ENCODE results near the gene KCNJ16.

Gene KCNJ16

DNA sequence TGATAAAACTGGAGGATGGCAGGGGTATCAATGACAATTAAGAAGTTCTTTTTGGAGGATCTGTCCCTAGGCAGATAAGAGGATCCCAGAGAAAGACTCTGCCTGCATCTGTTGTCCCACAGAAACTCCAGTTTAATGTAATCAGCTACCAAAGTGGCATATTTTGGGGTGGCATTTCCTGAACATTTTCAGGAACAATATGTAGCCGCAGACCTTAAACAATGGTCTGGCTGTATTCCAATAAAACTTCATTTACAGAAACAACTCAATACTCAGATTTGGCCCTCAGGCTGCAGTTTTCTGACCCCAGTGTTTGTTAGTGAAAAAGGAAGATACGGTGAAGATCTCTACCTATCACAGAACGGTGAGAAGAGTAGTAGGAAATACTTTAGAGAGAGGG, 46.1 kb downstream of the KCNJ16 start:
- no peaks in the 10 kb centered on the region for H3K36me3 Mint-ChIP-seq
- H3K4me3 Mint-ChIP-seq = no peak overlapping the region
- H3K27me3 Mint-ChIP-seq = peaks cover 3% of the 10 kb centered on the region
- no peak overlapping the region for H3K27ac Mint-ChIP-seq
- no peaks in the 10 kb centered on the region for H3K9me3 Mint-ChIP-seq (ENCODE audit: low read depth)
- H3K4me1 Mint-ChIP-seq (ENCODE audit: low read depth) = no peaks in the 10 kb centered on the region

DNA sequence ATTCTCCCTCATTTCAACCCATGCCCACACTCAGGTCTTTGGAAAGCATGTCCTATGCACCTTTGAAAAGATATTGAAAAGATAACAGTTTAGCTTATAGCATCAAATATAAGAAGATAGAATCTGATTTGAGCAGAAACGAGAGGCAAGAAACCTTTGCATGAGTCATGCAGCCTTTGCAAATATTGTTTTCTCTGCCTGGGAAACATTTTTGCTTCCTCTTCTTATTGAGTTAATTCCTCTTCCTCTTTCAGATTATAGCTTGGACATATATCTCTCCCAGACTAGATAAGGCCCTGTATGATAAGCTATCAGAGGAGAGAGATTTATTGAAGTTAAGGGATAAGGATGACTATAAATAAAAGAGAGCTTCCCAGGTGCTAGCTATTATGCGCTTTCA, 48.2 kb downstream of the KCNJ16 start:
- no peak overlapping the region for H3K27ac Mint-ChIP-seq
- H3K9me3 Mint-ChIP-seq (ENCODE audit: low read depth) = no peaks in the 10 kb centered on the region
- no peaks in the 10 kb centered on the region for H3K4me1 Mint-ChIP-seq (ENCODE audit: low read depth)
- H3K27me3 Mint-ChIP-seq = peaks cover 3% of the 10 kb centered on the region
- H3K36me3 Mint-ChIP-seq = no peaks in the 10 kb centered on the region
- H3K4me3 Mint-ChIP-seq = no peak overlapping the region

DNA sequence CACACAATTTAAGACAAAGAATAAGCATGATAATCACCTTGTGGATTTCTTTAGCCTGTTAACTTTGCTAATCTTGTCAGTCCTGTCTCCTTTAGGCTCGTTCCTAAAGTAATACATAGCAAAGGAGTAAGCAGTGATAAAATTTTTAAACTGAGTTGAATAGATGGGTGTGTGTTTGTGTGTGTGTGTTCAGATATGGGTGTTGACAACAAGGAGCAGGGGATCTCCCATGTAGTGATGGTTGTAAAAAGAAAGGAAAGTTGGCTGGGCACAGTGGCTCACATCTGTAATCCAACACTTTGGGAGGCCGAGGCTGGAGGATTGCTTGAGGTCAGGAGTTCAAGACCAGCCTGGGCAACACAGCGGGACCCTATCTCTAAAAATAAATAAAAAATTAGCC, 49.7 kb downstream of the KCNJ16 start:
- Mint-ChIP-seq H3K27me3 (no peaks in the 10 kb centered on the region), H3K27ac (no peak overlapping the region), H3K4me1 (ENCODE audit: low read depth) (no peaks in the 10 kb centered on the region), H3K36me3 (no peaks in the 10 kb centered on the region), H3K9me3 (ENCODE audit: low read depth) (no peaks in the 10 kb centered on the region), H3K4me3 (no peak overlapping the region)

DNA sequence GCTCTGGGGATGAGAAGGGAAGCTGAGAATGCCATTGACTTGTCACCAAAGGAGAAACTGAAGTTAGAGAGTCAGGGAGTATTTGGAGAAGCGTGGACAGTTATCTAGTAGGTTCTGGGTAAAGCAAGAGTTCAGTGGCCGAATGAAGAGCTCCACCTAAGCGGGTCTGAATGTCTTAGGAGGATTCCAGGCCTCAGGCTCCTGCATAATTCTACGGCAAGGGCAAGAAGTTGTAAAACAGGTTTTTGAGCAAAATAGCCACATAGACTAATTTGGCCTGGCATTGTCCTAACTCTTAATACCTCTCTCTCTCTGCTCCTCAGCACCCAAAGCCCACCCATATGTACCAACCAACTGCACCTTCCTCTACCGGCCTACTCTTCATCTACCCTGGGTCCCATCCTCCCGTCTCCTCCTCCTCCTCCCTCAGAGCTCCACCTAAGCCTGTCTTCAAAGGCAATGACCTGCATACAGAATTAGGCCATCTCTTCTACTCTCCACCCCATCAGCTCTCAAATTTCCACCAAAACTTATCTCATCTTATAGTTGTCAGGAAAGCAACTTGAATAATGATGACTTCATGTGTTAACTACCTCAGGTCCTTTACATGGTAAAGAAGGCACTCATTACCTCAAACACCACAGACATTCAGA, 52.3 kb downstream of the KCNJ16 start:
- Mint-ChIP-seq H3K36me3 (no peaks in the 10 kb centered on the region), H3K9me3 (ENCODE audit: low read depth) (no peaks in the 10 kb centered on the region)

DNA sequence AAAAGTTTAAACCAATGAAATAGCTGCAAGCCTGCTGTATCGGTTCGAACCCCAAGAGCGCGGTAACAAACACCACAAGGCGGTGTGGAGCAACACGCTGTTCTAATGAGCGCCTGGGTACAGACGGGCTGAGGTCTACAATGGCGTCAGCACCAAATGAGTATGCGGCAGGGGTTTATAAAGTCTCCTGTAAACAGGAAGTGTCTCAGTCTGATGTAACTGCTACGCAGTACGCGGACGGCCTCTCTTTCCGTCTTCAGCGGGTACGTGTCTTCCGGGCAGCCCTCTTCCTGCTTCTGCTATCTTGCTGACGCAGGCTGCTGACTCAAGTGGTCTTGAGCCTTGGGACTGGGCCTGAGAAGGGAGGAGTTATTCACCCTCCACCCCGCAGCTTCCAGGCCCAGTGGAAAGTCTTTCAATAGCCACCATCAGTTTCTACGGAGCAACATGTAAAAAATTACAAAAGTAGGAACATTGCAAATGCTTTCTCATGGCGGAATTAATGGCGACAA, 53.8 kb downstream of the KCNJ16 start:
- H3K9me3 Mint-ChIP-seq (ENCODE audit: low read depth) = no peaks in the 10 kb centered on the region
- H3K27me3 Mint-ChIP-seq = no peaks in the 10 kb centered on the region
- no peaks in the 10 kb centered on the region for H3K36me3 Mint-ChIP-seq
- no peak overlapping the region for H3K4me3 Mint-ChIP-seq
- no peaks in the 10 kb centered on the region for H3K4me1 Mint-ChIP-seq (ENCODE audit: low read depth)
- no peak overlapping the region for H3K27ac Mint-ChIP-seq

More for the DNA sequence above, 52.3 kb downstream of the KCNJ16 start:
- Mint-ChIP-seq H3K4me1 (ENCODE audit: low read depth) (no peaks in the 10 kb centered on the region), H3K27me3 (no peaks in the 10 kb centered on the region), H3K4me3 (no peak overlapping the region), H3K27ac (no peak overlapping the region)

DNA sequence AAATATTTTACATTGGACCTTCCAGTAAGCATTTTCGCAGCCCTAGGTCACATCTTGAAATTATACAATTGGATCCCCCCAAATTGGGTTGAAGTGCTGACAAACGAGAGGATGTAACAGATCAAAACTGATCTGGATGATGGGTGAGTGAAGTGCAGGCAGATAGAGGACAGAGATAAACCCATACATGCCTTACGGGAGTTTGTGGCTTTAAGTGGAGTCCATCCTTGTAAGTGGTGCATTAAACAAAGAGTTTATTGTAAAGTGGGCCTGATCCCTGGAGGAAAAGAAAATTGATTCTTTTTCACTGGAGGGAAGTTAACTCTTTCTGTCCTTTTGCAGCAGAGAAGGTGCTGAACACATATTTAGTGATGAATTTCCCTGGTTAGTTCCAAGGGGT, 55.3 kb downstream of the KCNJ16 start:
- no peak overlapping the region for H3K27ac Mint-ChIP-seq
- no peaks in the 10 kb centered on the region for H3K27me3 Mint-ChIP-seq
- H3K9me3 Mint-ChIP-seq (ENCODE audit: low read depth) = no peaks in the 10 kb centered on the region
- H3K36me3 Mint-ChIP-seq = no peaks in the 10 kb centered on the region
- no peak overlapping the region for H3K4me3 Mint-ChIP-seq
- H3K4me1 Mint-ChIP-seq (ENCODE audit: low read depth) = no peaks in the 10 kb centered on the region

DNA sequence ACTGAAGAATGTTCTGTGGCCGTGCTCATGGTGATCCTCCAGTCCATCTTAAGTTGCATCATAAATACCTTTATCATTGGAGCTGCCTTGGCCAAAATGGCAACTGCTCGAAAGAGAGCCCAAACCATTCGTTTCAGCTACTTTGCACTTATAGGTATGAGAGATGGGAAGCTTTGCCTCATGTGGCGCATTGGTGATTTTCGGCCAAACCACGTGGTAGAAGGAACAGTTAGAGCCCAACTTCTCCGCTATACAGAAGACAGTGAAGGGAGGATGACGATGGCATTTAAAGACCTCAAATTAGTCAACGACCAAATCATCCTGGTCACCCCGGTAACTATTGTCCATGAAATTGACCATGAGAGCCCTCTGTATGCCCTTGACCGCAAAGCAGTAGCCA, 57.5 kb downstream of the KCNJ16 start:
- Mint-ChIP-seq H3K4me1 (ENCODE audit: low read depth) (peaks cover 8% of the 10 kb centered on the region), H3K9me3 (ENCODE audit: low read depth) (no peaks in the 10 kb centered on the region), H3K36me3 (no peaks in the 10 kb centered on the region), H3K4me3 (no peak overlapping the region), H3K27me3 (no peaks in the 10 kb centered on the region), H3K27ac (no peak overlapping the region)

DNA sequence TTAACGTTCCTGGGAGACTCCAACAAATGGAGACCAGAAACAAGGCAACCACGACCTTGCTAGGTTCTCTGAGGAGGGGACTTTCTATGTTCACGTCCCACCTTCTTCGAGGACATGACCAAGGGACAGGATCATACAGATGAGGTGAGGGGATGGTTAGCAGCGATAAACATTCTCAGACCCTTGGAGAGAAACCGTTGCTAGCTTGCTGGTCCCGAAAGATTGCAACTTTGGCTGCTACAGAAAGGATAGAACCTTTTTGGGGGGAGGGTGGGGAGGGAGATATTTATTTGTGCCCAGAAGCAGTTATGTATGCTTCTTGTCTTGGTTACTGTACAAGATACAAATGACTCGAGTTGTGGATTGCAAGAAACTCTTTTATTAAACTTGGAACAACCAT, 59.0 kb downstream of the KCNJ16 start:
- Mint-ChIP-seq H3K4me1 (ENCODE audit: low read depth) (peaks cover 11% of the 10 kb centered on the region), H3K4me3 (no peak overlapping the region), H3K27ac (no peak overlapping the region), H3K9me3 (ENCODE audit: low read depth) (no peaks in the 10 kb centered on the region), H3K36me3 (no peaks in the 10 kb centered on the region), H3K27me3 (peaks cover 2% of the 10 kb centered on the region)

DNA sequence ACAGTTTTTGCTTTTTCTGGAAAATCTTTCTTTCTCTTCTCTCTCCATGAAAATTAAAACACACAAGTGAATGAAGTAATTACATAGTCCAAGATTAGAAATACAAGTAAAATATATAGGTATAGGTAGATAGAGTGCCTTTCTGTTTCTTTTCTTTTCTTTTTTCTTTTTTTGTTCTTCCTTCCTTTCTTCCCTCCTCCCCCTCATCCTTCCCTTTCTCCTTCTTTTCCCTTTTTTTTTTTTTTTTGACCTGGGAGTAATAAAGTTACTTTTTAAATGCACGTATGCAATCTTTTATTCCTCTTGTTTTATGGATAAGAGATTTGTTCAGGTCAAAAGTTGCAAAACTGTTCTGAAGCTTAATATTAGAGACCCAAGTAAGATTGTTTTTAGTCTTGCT, 59.8 kb downstream of the KCNJ16 start:
- peaks cover 2% of the 10 kb centered on the region for H3K27me3 Mint-ChIP-seq
- H3K4me1 Mint-ChIP-seq (ENCODE audit: low read depth) = peaks cover 11% of the 10 kb centered on the region
- H3K9me3 Mint-ChIP-seq (ENCODE audit: low read depth) = no peaks in the 10 kb centered on the region
- H3K36me3 Mint-ChIP-seq = no peaks in the 10 kb centered on the region
- H3K27ac Mint-ChIP-seq = no peak overlapping the region
- H3K4me3 Mint-ChIP-seq = no peak overlapping the region

DNA sequence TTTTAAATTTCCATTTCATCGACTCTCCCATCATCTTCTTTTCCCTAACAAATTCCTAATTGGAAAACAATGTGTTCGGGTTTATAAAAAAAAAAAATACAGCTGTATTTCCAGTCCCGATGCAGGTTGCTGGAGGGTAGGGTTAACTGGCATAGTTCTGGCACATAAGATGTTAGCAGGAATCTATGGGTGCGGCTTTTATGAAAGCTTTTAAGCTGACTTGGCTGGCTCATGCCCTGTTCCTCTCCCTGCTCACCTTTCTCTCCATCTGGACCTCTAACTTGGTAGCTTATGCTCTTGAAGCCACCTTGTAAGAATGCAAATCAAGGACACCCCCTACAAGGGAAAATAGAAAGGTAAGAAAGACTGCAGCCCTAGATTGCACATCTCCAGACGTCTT, 61.1 kb downstream of the KCNJ16 start:
- no peak overlapping the region for H3K27ac Mint-ChIP-seq
- H3K4me1 Mint-ChIP-seq (ENCODE audit: low read depth) = peaks cover 11% of the 10 kb centered on the region
- H3K27me3 Mint-ChIP-seq = peaks cover 2% of the 10 kb centered on the region
- no peaks in the 10 kb centered on the region for H3K36me3 Mint-ChIP-seq
- no peak overlapping the region for H3K4me3 Mint-ChIP-seq
- no peaks in the 10 kb centered on the region for H3K9me3 Mint-ChIP-seq (ENCODE audit: low read depth)

DNA sequence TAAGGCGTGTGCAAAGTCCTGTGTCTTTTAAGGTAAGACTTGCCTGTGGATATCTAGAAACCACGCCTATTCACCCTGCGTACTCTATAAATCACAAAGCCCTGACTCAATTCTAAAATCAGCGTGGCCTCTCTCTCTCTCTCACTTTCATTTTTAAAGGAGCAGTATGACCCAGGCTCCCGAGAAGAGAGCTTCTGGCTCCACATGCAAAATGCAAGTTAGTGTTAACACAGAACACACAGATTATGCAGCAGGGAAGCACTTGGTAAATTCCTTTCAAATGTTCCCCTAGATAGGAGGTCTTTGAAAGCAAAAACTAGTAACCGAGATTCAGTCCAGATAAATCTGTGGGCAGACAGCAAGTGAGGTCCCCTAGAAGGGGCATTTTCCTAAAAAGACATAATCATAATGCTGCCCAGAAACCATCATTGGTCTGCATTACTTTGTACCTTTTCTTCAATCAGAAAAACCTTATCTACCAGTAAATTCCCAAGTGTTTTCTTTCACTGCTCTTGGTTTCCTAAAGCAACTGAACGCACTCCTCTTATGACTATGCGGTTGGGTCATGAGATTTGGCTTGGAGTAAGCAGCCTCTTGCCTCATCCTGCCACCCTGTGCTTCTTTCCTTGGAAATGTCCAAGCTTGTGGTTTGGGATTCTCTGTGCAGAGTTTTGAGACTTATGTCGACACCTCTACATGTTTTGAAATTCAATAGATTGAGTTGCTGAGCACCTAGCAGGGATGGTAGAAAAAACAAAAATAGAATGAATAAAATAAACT, 62.6 kb downstream of the KCNJ16 start:
- Mint-ChIP-seq H3K27ac (no peak overlapping the region), H3K27me3 (peaks cover 2% of the 10 kb centered on the region), H3K9me3 (ENCODE audit: low read depth) (no peaks in the 10 kb centered on the region), H3K4me3 (peak overlapping the region; percentile 64), H3K36me3 (no peaks in the 10 kb centered on the region), H3K4me1 (ENCODE audit: low read depth) (peaks cover 11% of the 10 kb centered on the region)

DNA sequence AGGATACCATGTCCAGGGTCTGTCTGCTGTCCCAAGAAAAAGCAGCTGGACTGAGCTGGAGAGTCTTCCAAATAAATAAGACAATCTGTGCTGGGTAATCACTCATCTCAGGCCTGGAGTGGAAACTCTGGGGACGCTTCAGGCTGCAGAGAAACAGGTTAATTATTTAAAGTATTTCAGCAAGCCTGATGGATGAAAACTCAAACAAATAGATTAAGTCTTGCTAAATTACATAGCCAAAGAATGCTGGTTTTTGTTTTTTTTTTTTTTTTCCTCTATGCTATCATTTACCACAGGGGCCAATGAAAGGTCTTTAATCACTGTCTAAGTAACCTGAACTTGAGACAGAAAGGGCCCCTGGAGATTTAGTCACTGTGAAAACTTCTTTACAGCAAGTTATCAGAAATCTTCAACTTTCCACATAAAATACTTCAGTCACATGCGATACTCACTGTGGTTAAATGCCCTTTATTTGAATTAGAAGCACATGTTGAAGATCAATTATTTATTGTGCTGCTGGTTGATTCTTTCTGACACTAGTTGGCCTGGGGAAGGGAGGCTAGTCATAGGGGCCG, 63.4 kb downstream of the KCNJ16 start:
- Mint-ChIP-seq H3K4me1 (ENCODE audit: low read depth) (peaks cover 11% of the 10 kb centered on the region), H3K4me3 (no peak overlapping the region)

DNA sequence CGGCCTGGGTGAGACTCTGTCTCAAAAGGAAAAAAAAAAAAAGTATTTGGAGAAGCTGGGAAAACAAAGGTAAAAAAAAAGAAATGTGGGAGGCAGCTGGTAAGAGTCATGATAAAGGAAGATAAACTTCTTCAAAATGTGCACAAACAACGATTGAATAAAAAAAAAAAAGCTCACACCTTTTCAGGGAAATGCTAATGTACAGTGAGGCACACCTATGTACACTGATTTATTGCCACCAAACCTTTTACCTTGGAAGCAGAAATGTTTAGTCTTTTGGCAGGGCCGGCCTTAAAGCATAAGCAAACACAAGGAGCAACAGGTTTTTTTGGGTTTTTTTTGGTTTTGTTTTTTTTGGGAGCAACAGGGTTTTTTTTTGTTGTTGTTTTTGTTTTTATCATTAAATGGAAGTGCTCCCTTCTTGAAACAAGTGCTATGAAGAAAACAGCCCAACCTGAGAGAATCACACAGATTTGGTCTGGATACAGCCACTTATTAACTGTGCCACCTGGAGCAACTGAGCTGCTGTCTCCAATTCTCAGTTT, 64.5 kb downstream of the KCNJ16 start:
- Mint-ChIP-seq H3K9me3 (ENCODE audit: low read depth) (no peaks in the 10 kb centered on the region), H3K4me3 (no peak overlapping the region), H3K27me3 (peaks cover 2% of the 10 kb centered on the region), H3K27ac (no peak overlapping the region), H3K4me1 (ENCODE audit: low read depth) (peaks cover 11% of the 10 kb centered on the region), H3K36me3 (no peaks in the 10 kb centered on the region)

More for the DNA sequence above, 63.4 kb downstream of the KCNJ16 start:
- Mint-ChIP-seq H3K9me3 (ENCODE audit: low read depth) (no peaks in the 10 kb centered on the region), H3K27me3 (peaks cover 2% of the 10 kb centered on the region), H3K36me3 (no peaks in the 10 kb centered on the region), H3K27ac (no peak overlapping the region)

DNA sequence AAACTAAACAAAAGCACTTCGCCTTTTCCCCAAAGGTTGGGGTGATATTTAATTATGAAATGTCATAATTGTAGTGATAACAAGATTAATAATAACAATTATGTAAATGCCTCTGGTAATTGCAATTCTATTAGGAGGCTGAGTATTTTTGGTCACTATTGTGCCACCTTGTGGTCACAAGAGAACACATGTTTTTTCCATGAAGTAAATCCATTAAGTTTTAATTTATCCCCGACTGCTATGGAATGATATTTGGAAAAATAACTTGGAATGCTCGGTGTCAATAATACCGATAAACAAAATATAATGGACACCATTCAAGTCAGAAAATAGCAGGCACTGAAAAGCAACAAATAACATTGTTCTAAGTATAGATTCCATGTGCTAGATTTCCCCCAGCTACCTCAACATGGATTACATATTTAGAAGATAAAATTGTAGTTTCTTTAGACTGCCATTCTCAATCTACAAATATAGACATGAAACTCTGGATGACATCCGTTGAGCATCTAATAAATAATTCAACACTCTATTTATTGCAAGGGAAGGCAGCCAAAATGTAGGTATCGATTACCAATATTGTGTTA, 69.3 kb downstream of the KCNJ16 start:
- Mint-ChIP-seq H3K27ac (no peak overlapping the region), H3K9me3 (ENCODE audit: low read depth) (no peaks in the 10 kb centered on the region), H3K4me1 (ENCODE audit: low read depth) (no peaks in the 10 kb centered on the region), H3K4me3 (no peak overlapping the region), H3K36me3 (no peaks in the 10 kb centered on the region), H3K27me3 (peaks cover 5% of the 10 kb centered on the region)

DNA sequence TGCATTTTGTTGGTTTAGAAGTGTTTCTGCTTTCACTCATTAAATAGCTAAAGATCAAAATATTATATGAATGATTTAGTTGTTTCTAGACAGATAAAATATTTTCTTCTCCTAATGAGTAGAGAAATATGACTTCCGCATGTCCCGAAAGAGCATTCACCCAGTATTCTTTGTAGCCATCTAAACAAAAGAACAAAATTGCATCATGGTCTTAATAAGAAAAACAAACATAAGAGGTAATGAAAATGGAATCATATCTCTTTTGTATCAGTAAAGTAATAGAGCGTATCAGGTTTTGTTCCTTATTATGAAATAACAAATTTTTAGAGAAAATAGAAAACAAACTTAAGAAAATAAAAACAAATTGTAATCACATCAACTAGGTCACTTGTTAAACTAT, 78.2 kb downstream of the KCNJ16 start:
- Mint-ChIP-seq H3K27ac (no peak overlapping the region), H3K27me3 (peaks cover 4% of the 10 kb centered on the region), H3K4me3 (no peak overlapping the region), H3K4me1 (ENCODE audit: low read depth) (no peaks in the 10 kb centered on the region), H3K9me3 (ENCODE audit: low read depth) (no peaks in the 10 kb centered on the region), H3K36me3 (no peaks in the 10 kb centered on the region)

Measured in activated naive CD8-positive, alpha-beta T cell (primary cell).